Stomach (tissue), 9 donors: ENCODE data around the gene SMC1B. TPM values are rescaled to one million over a fixed set of nuclear protein-coding genes. Genes with fewer than 3 reads are reported as not detected.

Experiments used
- DNase-seq, 2 donors: peaks; one replicate each; pipeline versions ENCODE4 v3.0.0 to v3.0.0-alpha.2; 2013 to 2019
- H3K27ac ChIP-seq, 5 donors: fragments of 200-600 bp in 4 of 5; sonication (generic) in 4 of 5; one replicate each; pipeline ENCODE4 v1.5.1; 2013 to 2019; ENCODE audit warnings: mild to moderate bottlenecking in 1 of 5, moderate library complexity in 1 of 5
- H3K27me3 ChIP-seq, 3 donors: fragments of 200-600 bp; sonication (generic); one replicate each; pipeline ENCODE4 v1.5.1; 2017 to 2019; ENCODE audit warnings: mixed run types in 1 of 3
- H3K36me3 ChIP-seq, 4 donors: fragments of 200-600 bp; sonication (generic); 1 replicate in 3 of 4; 2 replicates in 1 of 4; pipeline ENCODE4 v1.5.1; 2016 to 2019
- H3K4me1 ChIP-seq, 4 donors: fragments of 200-600 bp; sonication (generic); one replicate each; pipeline ENCODE4 v1.5.1; 2016 to 2019
- H3K4me3 ChIP-seq, 4 donors: fragments of 200-600 bp; sonication (generic) in 3 of 4; one replicate each; pipeline ENCODE4 v1.5.1; 2016 to 2019; ENCODE audit warnings: mild to moderate bottlenecking in 1 of 4
- H3K9me3 ChIP-seq, 4 donors: fragments of 200-600 bp; sonication (generic); one replicate each; pipeline ENCODE4 v1.5.1; 2016 to 2019
- EP300 ChIP-seq: sonication (generic); formaldehyde crosslinking; IDR thresholded peaks from one replicate; pipeline ENCODE4 v1.6.1; 2017; ENCODE audit warnings: antibody characterized with exemption
- POLR2A ChIP-seq, 4 donors: fragments of 450-650 bp; IDR thresholded peaks; one replicate each; pipeline ENCODE4 v1.6.1; 2016; ENCODE audit warnings: antibody characterized with exemption in 4 of 4, control low read depth in 2 of 4, mild to moderate bottlenecking in 1 of 4, moderate library complexity in 1 of 4
- POLR2AphosphoS5 ChIP-seq, 3 donors: sonication (generic); formaldehyde crosslinking; IDR thresholded peaks; one replicate each; pipeline ENCODE4 v1.6.1; 2016; ENCODE audit warnings: antibody characterized with exemption in 3 of 3
- whole genome bisulfite sequencing, 5 donors: extraction: QIAGEN DNeasy Blood & Tissue Kit in 3 of 5; methylation state at CpG; one replicate each; pipeline versions ENCODE4 v1.1.5 to v1.1.7; 2013 to 2018; 5-methylcytosine and 5-hydroxymethylcytosine counted together
- intact Hi-C: fragments of 100-400 bp; cut with DNase I; formaldehyde crosslinking; loops from one replicate; pipeline ENCODE4 v1.15.1; 2023; ENCODE audit warnings: low total_unique reads
- polyA plus RNA-seq, 3 donors: library from polyadenylated mRNA; stranded (reverse); fragments of 200-250 nt; gene quantifications; one replicate each; pipeline ENCODE4 v1.2.3, GENCODE V29; 2013
- total RNA-seq, 5 donors: library from RNA; depleted of rRNA; stranded (reverse); fragments of >200 nt; gene quantifications; one replicate each; pipeline versions ENCODE4 v1.1.0 to v1.2.3, GENCODE V29; 2014 to 2016
- TF ChIP-seq, protein P1 (sequence below), 7 experiments: fragments of 450-650 bp in 4 of 7; fragments of 200-600 bp in 3 of 7; sonication (generic) in 3 of 7; IDR thresholded peaks; one replicate each; pipeline ENCODE4 v1.5.1; 2016 to 2019; ENCODE audit warnings: antibody characterized with exemption in 7 of 7, control low read depth in 2 of 7, mild to moderate bottlenecking in 1 of 7
- donor health status: healthy with polysubstance abuse.
- donor health status: Bipolar disorder and iron deficiency.
- donor health status: healthy.

The SMC1B gene
- total and polyA plus RNA-seq, 8 donors = 0.05 TPM; not detected in 7

DNA sequence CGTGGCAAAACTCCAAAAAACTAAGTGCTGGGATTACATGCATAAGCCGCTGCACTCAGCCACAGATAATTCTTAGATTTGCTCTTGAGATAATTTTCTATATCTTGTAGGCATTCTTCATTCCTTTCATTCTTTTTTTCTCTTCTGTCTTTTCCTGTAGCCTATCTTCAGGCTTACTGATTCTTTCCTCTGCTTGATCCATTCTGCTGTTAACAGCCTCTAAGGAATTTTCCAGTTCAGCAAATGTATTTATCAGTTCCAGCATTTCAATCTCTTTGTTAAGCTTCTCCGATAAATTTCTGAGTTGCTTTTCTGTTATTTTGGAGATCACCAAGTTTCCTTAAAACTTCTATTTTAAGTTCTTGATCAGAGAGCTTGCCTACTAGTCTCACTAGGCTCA is 46.7 kb downstream of the SMC1B start:
- H3K4me3 ChIP-seq = no peak overlapping the region
- peaks cover 0 to 17% (median 15%) of the 10 kb centered on the region in 4 donors for H3K9me3 ChIP-seq
- H3K27ac ChIP-seq = no peak overlapping the region
- 84 to 89% (median 85%) methylated on average over 3 of the region's 3 CpGs for WGBS, 5 donors
- intact Hi-C loops = no loop called here
- TF ChIP-seq POLR2AphosphoS5 (IDR thresholded peaks at IDR 0.05) (no peak), POLR2A (IDR thresholded peaks at IDR 0.05) (no peak), EP300 (no peak)
- TF ChIP-seq, protein P1, sequence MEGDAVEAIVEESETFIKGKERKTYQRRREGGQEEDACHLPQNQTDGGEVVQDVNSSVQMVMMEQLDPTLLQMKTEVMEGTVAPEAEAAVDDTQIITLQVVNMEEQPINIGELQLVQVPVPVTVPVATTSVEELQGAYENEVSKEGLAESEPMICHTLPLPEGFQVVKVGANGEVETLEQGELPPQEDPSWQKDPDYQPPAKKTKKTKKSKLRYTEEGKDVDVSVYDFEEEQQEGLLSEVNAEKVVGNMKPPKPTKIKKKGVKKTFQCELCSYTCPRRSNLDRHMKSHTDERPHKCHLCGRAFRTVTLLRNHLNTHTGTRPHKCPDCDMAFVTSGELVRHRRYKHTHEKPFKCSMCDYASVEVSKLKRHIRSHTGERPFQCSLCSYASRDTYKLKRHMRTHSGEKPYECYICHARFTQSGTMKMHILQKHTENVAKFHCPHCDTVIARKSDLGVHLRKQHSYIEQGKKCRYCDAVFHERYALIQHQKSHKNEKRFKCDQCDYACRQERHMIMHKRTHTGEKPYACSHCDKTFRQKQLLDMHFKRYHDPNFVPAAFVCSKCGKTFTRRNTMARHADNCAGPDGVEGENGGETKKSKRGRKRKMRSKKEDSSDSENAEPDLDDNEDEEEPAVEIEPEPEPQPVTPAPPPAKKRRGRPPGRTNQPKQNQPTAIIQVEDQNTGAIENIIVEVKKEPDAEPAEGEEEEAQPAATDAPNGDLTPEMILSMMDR (IDR thresholded peaks at IDR 0.05) = no peak
- DNase-seq = no peak
- H3K4me1 ChIP-seq = no peaks in the 10 kb centered on the region
- H3K27me3 ChIP-seq = no peaks in the 10 kb centered on the region
- no peaks in the 10 kb centered on the region for H3K36me3 ChIP-seq

DNA sequence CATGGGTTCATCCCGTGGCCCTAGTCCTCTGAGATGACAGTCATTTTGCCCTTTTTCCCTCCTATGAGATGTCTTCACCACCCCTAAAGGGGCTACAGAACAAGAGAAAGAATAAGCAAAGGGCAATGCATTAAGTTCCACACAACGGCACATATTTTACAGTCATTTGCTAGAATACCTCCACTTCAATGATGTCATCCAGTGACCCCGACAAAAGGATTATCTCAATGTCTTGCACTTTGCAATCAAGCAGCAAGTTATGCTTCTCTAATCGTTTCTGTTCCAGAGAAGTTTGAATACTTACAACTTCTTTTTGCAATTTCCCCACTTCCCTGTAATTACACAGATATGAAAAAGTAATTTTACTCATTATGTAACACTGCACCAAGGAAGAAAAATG is 53.8 kb downstream of the SMC1B start:
- intact Hi-C loops = no loop called here

DNA sequence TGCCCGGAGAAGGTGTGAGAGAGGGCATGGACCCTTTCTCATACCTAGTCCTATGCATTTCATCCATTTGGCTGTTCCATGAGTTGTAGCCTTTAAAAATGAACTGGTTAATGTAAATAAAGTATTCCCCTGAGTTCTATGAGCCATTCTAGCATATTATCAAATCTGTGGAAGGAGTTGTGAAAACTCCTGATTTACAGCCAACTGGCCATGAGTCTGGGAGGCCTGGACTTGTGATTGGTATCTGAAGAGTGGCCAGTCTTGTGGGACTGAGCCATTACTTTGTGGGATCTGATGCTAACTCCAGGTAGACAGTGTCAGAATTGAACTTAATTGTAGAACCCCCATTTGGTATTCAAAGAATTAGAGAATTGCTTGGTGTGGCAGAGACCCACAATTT is 55.3 kb downstream of the SMC1B start:
- no peak for DNase-seq
- Histone ChIP-seq H3K4me3 (no peak overlapping the region), H3K4me1 (no peaks in the 10 kb centered on the region), H3K9me3 (no peaks in the 10 kb centered on the region), H3K27ac (no peak overlapping the region), H3K36me3 (no peaks in the 10 kb centered on the region), H3K27me3 (no peaks in the 10 kb centered on the region)
- 92 to 100% (median 100%) methylated on average over 1 of the region's 1 CpG for WGBS, 5 donors
- TF ChIP-seq POLR2AphosphoS5 (IDR thresholded peaks at IDR 0.05) (no peak), EP300 (no peak), POLR2A (IDR thresholded peaks at IDR 0.05) (no peak)
- TF ChIP-seq, protein P1 (IDR thresholded peaks at IDR 0.05) = no peak
- intact Hi-C loops = no loop called here

More for the DNA sequence above, 53.8 kb downstream of the SMC1B start:
- WGBS, 5 donors = 59 to 72% (median 69%) methylated on average over 4 of the region's 4 CpGs
- no peaks in the 10 kb centered on the region for H3K9me3 ChIP-seq
- H3K36me3 ChIP-seq = no peaks in the 10 kb centered on the region
- TF ChIP-seq POLR2AphosphoS5 (IDR thresholded peaks at IDR 0.05) (no peak), EP300 (no peak), POLR2A (IDR thresholded peaks at IDR 0.05) (no peak)
- TF ChIP-seq, protein P1 (IDR thresholded peaks at IDR 0.05) = no peak
- H3K27me3 ChIP-seq = no peaks in the 10 kb centered on the region
- H3K27ac ChIP-seq = no peak overlapping the region
- no peaks in the 10 kb centered on the region for H3K4me1 ChIP-seq
- DNase-seq = no peak
- H3K4me3 ChIP-seq = no peak overlapping the region

DNA sequence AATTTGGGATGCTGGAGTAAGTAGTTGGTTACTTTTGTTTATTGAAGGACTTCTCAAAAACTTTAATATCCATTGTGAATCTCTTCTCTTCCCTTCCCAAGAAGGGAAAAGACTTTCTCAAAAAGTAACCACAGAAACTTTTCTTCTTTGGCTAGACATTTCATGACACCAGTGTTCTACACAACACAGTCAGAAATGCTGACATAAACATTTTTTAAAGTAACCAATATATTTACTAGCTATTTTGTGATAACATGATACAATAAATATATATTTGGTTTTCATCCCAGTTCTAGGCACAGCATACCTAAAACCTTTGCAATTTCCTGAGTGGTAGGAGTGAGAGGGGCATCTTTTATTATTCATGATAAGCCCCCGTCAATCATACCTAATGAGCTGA is 55.9 kb downstream of the SMC1B start:
- Histone ChIP-seq H3K4me1 (no peaks in the 10 kb centered on the region), H3K27me3 (no peaks in the 10 kb centered on the region), H3K27ac (no peak overlapping the region), H3K9me3 (no peaks in the 10 kb centered on the region), H3K4me3 (no peak overlapping the region), H3K36me3 (no peaks in the 10 kb centered on the region)
- intact Hi-C loops = no loop called here
- WGBS, 5 donors = 91 to 100% (median 97%) methylated on average over 1 of the region's 1 CpG
- no peak for DNase-seq
- no peak for TF ChIP-seq EP300
- no peak for TF ChIP-seq POLR2A (IDR thresholded peaks at IDR 0.05)
- TF ChIP-seq POLR2AphosphoS5 (IDR thresholded peaks at IDR 0.05) = no peak
- TF ChIP-seq, protein P1 (IDR thresholded peaks at IDR 0.05) = no peak
